DOHH2 (cell line): Measurements from ENCODE around the gene SCARF1.

Source experiments
- EZH2phosphoT487 ChIP-seq: fragments of 200-600 bp; sonication (generic); IDR thresholded peaks from 2 replicates; pipeline ENCODE4 v1.6.1; 2017; ENCODE audit warnings: borderline replicate concordance, mild to moderate bottlenecking, antibody characterized with exemption, low read length, moderate library complexity, mixed read lengths
- TF ChIP-seq, protein P1 (sequence below): fragments of 200-600 bp; sonication (generic); IDR thresholded peaks from one replicate; pipeline ENCODE4 v1.5.1; 2014; ENCODE audit warnings: antibody characterized with exemption, mild to moderate bottlenecking, low read depth, low read length; ENCODE audit not compliant: poor library complexity, severe bottlenecking

- TF ChIP-seq, protein P1, sequence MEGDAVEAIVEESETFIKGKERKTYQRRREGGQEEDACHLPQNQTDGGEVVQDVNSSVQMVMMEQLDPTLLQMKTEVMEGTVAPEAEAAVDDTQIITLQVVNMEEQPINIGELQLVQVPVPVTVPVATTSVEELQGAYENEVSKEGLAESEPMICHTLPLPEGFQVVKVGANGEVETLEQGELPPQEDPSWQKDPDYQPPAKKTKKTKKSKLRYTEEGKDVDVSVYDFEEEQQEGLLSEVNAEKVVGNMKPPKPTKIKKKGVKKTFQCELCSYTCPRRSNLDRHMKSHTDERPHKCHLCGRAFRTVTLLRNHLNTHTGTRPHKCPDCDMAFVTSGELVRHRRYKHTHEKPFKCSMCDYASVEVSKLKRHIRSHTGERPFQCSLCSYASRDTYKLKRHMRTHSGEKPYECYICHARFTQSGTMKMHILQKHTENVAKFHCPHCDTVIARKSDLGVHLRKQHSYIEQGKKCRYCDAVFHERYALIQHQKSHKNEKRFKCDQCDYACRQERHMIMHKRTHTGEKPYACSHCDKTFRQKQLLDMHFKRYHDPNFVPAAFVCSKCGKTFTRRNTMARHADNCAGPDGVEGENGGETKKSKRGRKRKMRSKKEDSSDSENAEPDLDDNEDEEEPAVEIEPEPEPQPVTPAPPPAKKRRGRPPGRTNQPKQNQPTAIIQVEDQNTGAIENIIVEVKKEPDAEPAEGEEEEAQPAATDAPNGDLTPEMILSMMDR = no peak
- TF ChIP-seq EZH2phosphoT487 = no peak
These were observed 20.0 kb downstream of the SCARF1 start for GRCh38 chr17:1625581-1625980.
